H9 (cell line): ENCODE data around the gene ATP8B4. TPM values are rescaled to one million over a fixed set of nuclear protein-coding genes. Genes with fewer than 3 reads are reported as not detected.
"Not testable (repeated sequence)": the region's sequence is repeated elsewhere in the genome, so short reads cannot be mapped to it uniquely, and the experiment has no call there.

ENCODE experiments used
- DNase-seq: peaks from one replicate; pipeline ENCODE4 v3.0.0-alpha.2; 2017
- H2AFZ ChIP-seq: one replicate; pipeline ENCODE4 v1.6.1; 2013; ENCODE audit warnings: mild to moderate bottlenecking, low read length, control low read depth, moderate library complexity
- H2AK5ac ChIP-seq: 2 replicates; pipeline ENCODE4 v1.6.1; 2013; ENCODE audit warnings: low read length, control low read depth, mixed read lengths; ENCODE audit not compliant: insufficient read length
- H2BK120ac ChIP-seq: one replicate; pipeline ENCODE4 v1.6.1; 2013; ENCODE audit warnings: low read depth, mild to moderate bottlenecking, low read length, control low read depth, inconsistent platforms; ENCODE audit not compliant: poor library complexity, severe bottlenecking
- H2BK12ac ChIP-seq: 2 replicates; pipeline ENCODE4 v1.6.1; 2013; ENCODE audit warnings: low read length, control low read depth, mixed read lengths, low read depth; ENCODE audit not compliant: insufficient read length
- H2BK15ac ChIP-seq: 2 replicates; pipeline ENCODE4 v1.6.1; 2013; ENCODE audit warnings: low read depth, low read length, control low read depth
- H2BK20ac ChIP-seq: one replicate; pipeline ENCODE4 v1.6.1; 2013; ENCODE audit warnings: low read depth, mild to moderate bottlenecking, low read length, control low read depth, inconsistent platforms; ENCODE audit not compliant: poor library complexity, severe bottlenecking
- H2BK5ac ChIP-seq: 2 replicates; pipeline ENCODE4 v1.6.1; 2013; ENCODE audit warnings: low read length, control low read depth, mixed read lengths; ENCODE audit not compliant: insufficient read length
- H3K14ac ChIP-seq: 2 replicates; pipeline ENCODE4 v1.6.1; 2013; ENCODE audit warnings: low read length, control low read depth; ENCODE audit not compliant: insufficient read depth
- H3K18ac ChIP-seq: 2 replicates; pipeline ENCODE4 v1.6.1; 2013; ENCODE audit warnings: low read depth, mild to moderate bottlenecking, mixed read lengths, low read length, control low read depth; ENCODE audit not compliant: insufficient read length
- H3K23ac ChIP-seq: 2 replicates; pipeline ENCODE4 v1.6.1; 2013; ENCODE audit warnings: low read length, control low read depth, mixed read lengths, low read depth; ENCODE audit not compliant: insufficient read length
- H3K23me2 ChIP-seq: 2 replicates; pipeline ENCODE4 v1.6.1; 2013; ENCODE audit warnings: low read depth, mild to moderate bottlenecking, mixed read lengths, low read length, control low read depth; ENCODE audit not compliant: insufficient read length, poor library complexity, severe bottlenecking
- H3K27ac ChIP-seq: 2 replicates; pipeline ENCODE4 v1.5.1; 2013; ENCODE audit warnings: low read length, control low read depth, mixed read lengths, low read depth; ENCODE audit not compliant: insufficient read length
- H3K27me3 ChIP-seq: 2 replicates; pipeline ENCODE4 v1.6.1; 2013; ENCODE audit warnings: low read length, control low read depth, inconsistent platforms; ENCODE audit not compliant: insufficient read depth
- H3K4ac ChIP-seq: 2 replicates; pipeline ENCODE4 v1.6.1; 2013; ENCODE audit warnings: low read depth, mild to moderate bottlenecking, control low read depth, inconsistent platforms, low read length, moderate library complexity
- H3K4me1 ChIP-seq: 2 replicates; pipeline ENCODE4 v1.6.1; 2013; ENCODE audit warnings: low read length, control low read depth, inconsistent platforms; ENCODE audit not compliant: insufficient read depth
- H3K4me2 ChIP-seq: 2 replicates; pipeline ENCODE4 v1.6.1; 2013; ENCODE audit warnings: low read length, control low read depth, mixed read lengths; ENCODE audit not compliant: insufficient read length, insufficient read depth
- H3K56ac ChIP-seq: 2 replicates; pipeline ENCODE4 v1.6.1; 2013; ENCODE audit warnings: low read depth, mild to moderate bottlenecking, mixed read lengths, low read length, control low read depth; ENCODE audit not compliant: insufficient read length
- H3K79me1 ChIP-seq: 2 replicates; pipeline ENCODE4 v1.6.1; 2013; ENCODE audit warnings: low read depth, mild to moderate bottlenecking, moderate library complexity, low read length, control low read depth, inconsistent platforms; ENCODE audit not compliant: insufficient read depth, poor library complexity, severe bottlenecking
- H3K79me2 ChIP-seq: 2 replicates; pipeline ENCODE4 v1.6.1; 2013; ENCODE audit warnings: low read length, control low read depth, inconsistent platforms; ENCODE audit not compliant: insufficient read depth
- H3K9ac ChIP-seq: 2 replicates; pipeline ENCODE4 v1.6.1; 2013; ENCODE audit warnings: low read length, control low read depth, mixed read lengths; ENCODE audit not compliant: insufficient read length; ENCODE audit errors: extremely low read depth
- H3K9me3 ChIP-seq: one replicate; pipeline ENCODE4 v1.6.1; 2013; ENCODE audit warnings: low read depth, low read length, inconsistent platforms; ENCODE audit not compliant: control insufficient read depth
- H3T11ph ChIP-seq: one replicate; pipeline ENCODE4 v1.6.1; 2013; ENCODE audit warnings: mild to moderate bottlenecking, low read length, control low read depth, inconsistent platforms
- H4K20me1 ChIP-seq: one replicate; pipeline ENCODE4 v1.6.1; 2013; ENCODE audit not compliant: control insufficient read depth, insufficient read length, insufficient read depth
- H4K5ac ChIP-seq: 2 replicates; pipeline ENCODE4 v1.6.1; 2013; ENCODE audit warnings: low read depth, mild to moderate bottlenecking, mixed read lengths, low read length, control low read depth; ENCODE audit not compliant: insufficient read length
- H4K8ac ChIP-seq: replicated peaks from 2 replicates; pipeline ENCODE4 v1.6.1; 2013; ENCODE audit warnings: low read length, control low read depth, mixed read lengths, low read depth; ENCODE audit not compliant: insufficient read length
- H4K91ac ChIP-seq: 2 replicates; pipeline ENCODE4 v1.6.1; 2013; ENCODE audit warnings: low read depth, mild to moderate bottlenecking, moderate library complexity, mixed read lengths, low read length, control low read depth; ENCODE audit not compliant: insufficient read length
- H3K27ac Mint-ChIP-seq, 3 experiments: 2 replicates in 2 of 3; 3 replicates in 1 of 3; pipeline ENCODE4 v1.8.0; 2020 to 2021; ENCODE audit warnings: mixed read lengths in 3 of 3, mild to moderate bottlenecking in 1 of 3, moderate library complexity in 1 of 3
- H3K27me3 Mint-ChIP-seq: 2 replicates; pipeline ENCODE4 v1.8.0; 2021; ENCODE audit warnings: low read depth, mild to moderate bottlenecking, moderate library complexity, mixed read lengths
- H3K36me3 Mint-ChIP-seq, 3 experiments: 2 replicates in 2 of 3; 3 replicates in 1 of 3; pipeline ENCODE4 v1.8.0; 2020 to 2021; ENCODE audit warnings: low read depth in 3 of 3, mixed read lengths in 3 of 3; ENCODE audit not compliant: insufficient read depth in 1 of 3
- H3K4me1 Mint-ChIP-seq, 2 experiments: 2 replicates each; pipeline ENCODE4 v1.8.0; 2020; ENCODE audit warnings: mixed read lengths in 2 of 2
- H3K4me3 Mint-ChIP-seq, 2 experiments: 2 replicates in 1 of 2; 3 replicates in 1 of 2; pipeline ENCODE4 v1.8.0; 2020 to 2021; ENCODE audit warnings: mild to moderate bottlenecking in 2 of 2, mixed read lengths in 2 of 2, moderate library complexity in 1 of 2
- H3K9me3 Mint-ChIP-seq, 2 experiments: 2 replicates in 1 of 2; 3 replicates in 1 of 2; pipeline ENCODE4 v1.8.0; 2020; ENCODE audit warnings: mild to moderate bottlenecking in 2 of 2, mixed read lengths in 2 of 2, moderate library complexity in 1 of 2
- WGBS: extraction: QIAGEN DNeasy Blood & Tissue Kit; methylation state at CpG from one replicate; pipeline ENCODE4 v1.1.7; 2013; ENCODE audit warnings: missing lambda C conversion rate, low lambda C conversion rate, mixed read lengths; ENCODE audit not compliant: insufficient read length; ENCODE audit errors: extremely low coverage; 5-methylcytosine and 5-hydroxymethylcytosine counted together
- total RNA-seq: library from RNA; stranded (reverse); gene quantifications from 2 replicates; pipeline ENCODE4 v1.2.1, GENCODE V29; 2021
- TF ChIP-seq, protein P1 (sequence below): fragments of 200-600 bp; sonication (generic); conservative IDR thresholded peaks from 3 replicates; pipeline ENCODE4 v1.8.0; 2021; ENCODE audit warnings: antibody characterized with exemption, mild to moderate bottlenecking

ATP8B4 gene
- total RNA-seq, 1 experiment from 2014 or later, result 0.52 TPM

DNA sequence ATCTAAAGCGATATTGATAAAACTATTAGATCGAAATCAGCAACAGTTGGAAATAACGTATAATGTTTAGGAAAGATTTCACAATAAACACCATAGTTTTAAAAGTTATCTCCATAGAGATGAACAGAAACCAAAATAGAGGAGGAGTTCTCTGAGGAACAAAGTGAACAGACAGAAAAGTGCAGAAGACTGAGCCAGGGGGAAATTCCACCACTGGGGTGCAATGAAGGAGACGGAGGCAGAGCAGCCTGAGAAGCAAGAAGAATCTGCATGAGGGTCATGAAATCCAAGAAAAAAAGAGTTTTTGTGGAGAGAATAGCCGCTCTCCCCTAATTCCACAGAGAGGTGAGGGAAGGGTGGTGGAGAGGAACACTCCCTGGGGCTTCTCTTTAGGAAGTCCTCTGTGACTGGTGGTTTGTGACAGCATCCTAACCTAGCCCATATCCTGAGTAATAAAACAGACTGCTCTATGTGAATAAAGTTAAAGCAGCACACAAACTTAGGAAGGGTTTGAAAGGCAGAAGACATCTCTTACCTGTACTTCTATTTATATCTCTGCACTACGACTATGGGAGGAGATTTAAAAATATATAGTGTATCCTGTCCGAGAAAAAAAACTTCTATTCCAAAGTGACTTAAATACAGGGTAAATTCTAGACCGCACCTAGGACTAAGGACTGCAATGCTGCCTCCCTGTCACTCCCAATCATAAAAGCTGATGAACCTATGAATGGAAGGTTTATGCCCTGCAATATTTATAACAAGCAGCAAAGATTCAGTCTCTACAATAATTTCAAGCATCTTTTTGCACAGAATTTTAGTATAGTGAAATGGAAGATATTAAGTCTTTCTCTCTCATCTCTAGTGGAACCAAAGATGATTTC is 22.9 kb downstream of the ATP8B4 start:
- Histone ChIP-seq H2BK120ac (no peak overlapping the region), H4K91ac (no peak overlapping the region), H3T11ph (no peak overlapping the region), H3K56ac (no peak overlapping the region), H2AFZ (no peak overlapping the region), H3K27me3 (no peaks in the 10 kb centered on the region), H3K27ac (no peak overlapping the region), H4K20me1 (no peaks in the 10 kb centered on the region), H3K4me2 (no peak overlapping the region), H2AK5ac (no peak overlapping the region), H2BK15ac (no peak overlapping the region), H4K8ac (no peak overlapping the region), H3K23me2 (no peaks in the 10 kb centered on the region), H4K5ac (no peak overlapping the region), H2BK12ac (no peak overlapping the region), H3K9ac (no peak overlapping the region), H3K14ac (no peak overlapping the region), H3K9me3 (no peaks in the 10 kb centered on the region), H3K79me2 (no peaks in the 10 kb centered on the region), H3K4ac (no peak overlapping the region), H3K79me1 (no peaks in the 10 kb centered on the region), H3K18ac (no peak overlapping the region), H2BK5ac (no peak overlapping the region), H2BK20ac (no peak overlapping the region), H3K23ac (no peak overlapping the region), H3K4me1 (no peaks in the 10 kb centered on the region)
- WGBS, result no CpG with 5 or more reads among the region's 8 CpGs
- no peak overlapping the region for H3K27ac Mint-ChIP-seq
- no peaks in the 10 kb centered on the region for H3K27me3 Mint-ChIP-seq
- no peaks in the 10 kb centered on the region for H3K9me3 Mint-ChIP-seq
- DNase-seq, result no peak
- H3K36me3 Mint-ChIP-seq, result no peaks in the 10 kb centered on the region
- TF ChIP-seq, protein P1, sequence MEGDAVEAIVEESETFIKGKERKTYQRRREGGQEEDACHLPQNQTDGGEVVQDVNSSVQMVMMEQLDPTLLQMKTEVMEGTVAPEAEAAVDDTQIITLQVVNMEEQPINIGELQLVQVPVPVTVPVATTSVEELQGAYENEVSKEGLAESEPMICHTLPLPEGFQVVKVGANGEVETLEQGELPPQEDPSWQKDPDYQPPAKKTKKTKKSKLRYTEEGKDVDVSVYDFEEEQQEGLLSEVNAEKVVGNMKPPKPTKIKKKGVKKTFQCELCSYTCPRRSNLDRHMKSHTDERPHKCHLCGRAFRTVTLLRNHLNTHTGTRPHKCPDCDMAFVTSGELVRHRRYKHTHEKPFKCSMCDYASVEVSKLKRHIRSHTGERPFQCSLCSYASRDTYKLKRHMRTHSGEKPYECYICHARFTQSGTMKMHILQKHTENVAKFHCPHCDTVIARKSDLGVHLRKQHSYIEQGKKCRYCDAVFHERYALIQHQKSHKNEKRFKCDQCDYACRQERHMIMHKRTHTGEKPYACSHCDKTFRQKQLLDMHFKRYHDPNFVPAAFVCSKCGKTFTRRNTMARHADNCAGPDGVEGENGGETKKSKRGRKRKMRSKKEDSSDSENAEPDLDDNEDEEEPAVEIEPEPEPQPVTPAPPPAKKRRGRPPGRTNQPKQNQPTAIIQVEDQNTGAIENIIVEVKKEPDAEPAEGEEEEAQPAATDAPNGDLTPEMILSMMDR, result no peak
- H3K4me3 Mint-ChIP-seq, result no peak overlapping the region
- peaks cover 4 to 8% of the 10 kb centered on the region in 2 experiments for H3K4me1 Mint-ChIP-seq

DNA sequence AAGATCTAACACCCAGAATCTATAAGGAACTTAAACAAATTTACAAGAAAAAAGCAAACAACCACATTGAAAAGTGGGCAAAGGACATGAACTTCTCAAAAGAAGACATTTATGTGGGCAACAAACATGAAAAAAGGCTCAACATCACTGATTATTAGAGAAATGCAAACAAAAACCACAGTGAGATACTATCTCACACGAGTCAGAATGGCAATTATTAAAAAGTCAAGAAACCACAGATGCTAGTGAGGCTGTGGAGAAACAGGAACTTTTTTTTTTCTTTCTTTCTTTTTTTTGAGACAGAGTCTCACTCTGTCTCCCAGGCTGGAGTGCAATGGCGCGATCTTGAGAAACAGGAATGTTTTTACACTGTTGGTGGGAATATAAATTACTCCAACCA is 29.6 kb downstream of the ATP8B4 start:
- H3K9me3 ChIP-seq, H2AK5ac ChIP-seq, H3K79me2 ChIP-seq, H3K27me3 ChIP-seq, H3K23ac ChIP-seq, H3K79me1 ChIP-seq, H3K4me1 Mint-ChIP-seq, H3K27me3 Mint-ChIP-seq, H3K27ac ChIP-seq, H3K4me3 Mint-ChIP-seq, H3T11ph ChIP-seq, H3K4me1 ChIP-seq, H2BK20ac ChIP-seq, H3K14ac ChIP-seq, H3K4ac ChIP-seq, H3K23me2 ChIP-seq, DNase-seq, H2BK120ac ChIP-seq, H3K56ac ChIP-seq, H2BK5ac ChIP-seq, H3K18ac ChIP-seq, H3K4me2 ChIP-seq, H4K20me1 ChIP-seq, H3K27ac Mint-ChIP-seq, H4K91ac ChIP-seq, H3K9ac ChIP-seq, H4K5ac ChIP-seq, H4K8ac ChIP-seq, H3K36me3 Mint-ChIP-seq, H2BK12ac ChIP-seq, H2AFZ ChIP-seq, H2BK15ac ChIP-seq, H3K9me3 Mint-ChIP-seq: not testable (repeated sequence)
- WGBS, result no CpG with 5 or more reads among the region's 3 CpGs
